CD4-positive, CD25-positive, alpha-beta regulatory T cell (primary cell): ENCODE data around the gene PRMT3. TPM values are rescaled to one million over a fixed set of nuclear protein-coding genes. Genes with fewer than 3 reads are reported as not detected.

ENCODE experiments used
- ATAC-seq, 2 donors: fragments of 150-1000 bp; cut with Tn5 transposase; one replicate each; pipeline ENCODE4 v1.10.0; 2021; ENCODE audit warnings: low read depth in 2 of 2, moderate number of reproducible peaks in 2 of 2, moderate library complexity in 1 of 2
- DNase-seq, 3 donors: peaks; one replicate each; pipeline versions ENCODE4 v3.0.0 to v3.0.0-alpha.2; 2012 to 2022; ENCODE audit warnings: mixed read lengths in 1 of 3
- H3K27ac ChIP-seq: one replicate; pipeline ENCODE4 v1.7.0; 2013; ENCODE audit warnings: mild to moderate bottlenecking, low read length; ENCODE audit not compliant: insufficient read depth, poor library complexity, severe bottlenecking
- H3K27me3 ChIP-seq: one replicate; pipeline ENCODE4 v1.7.0; 2013; ENCODE audit warnings: low read length; ENCODE audit not compliant: control insufficient read depth, insufficient read depth
- H3K36me3 ChIP-seq: one replicate; pipeline ENCODE4 v1.7.0; 2013; ENCODE audit warnings: mild to moderate bottlenecking, low read length, moderate library complexity; ENCODE audit not compliant: control insufficient read depth, insufficient read depth
- H3K4me1 ChIP-seq: 2 replicates; pipeline ENCODE4 v1.7.0; 2013; ENCODE audit warnings: mild to moderate bottlenecking, low read length; ENCODE audit not compliant: insufficient read depth, control insufficient read depth, poor library complexity, severe bottlenecking
- H3K4me3 ChIP-seq: one replicate; pipeline ENCODE4 v1.7.0; 2013; ENCODE audit warnings: low read depth, mild to moderate bottlenecking, low read length, moderate library complexity
- H3K9me3 ChIP-seq, 2 experiments: 1 replicate in 1 of 2; 2 replicates in 1 of 2; pipeline ENCODE4 v1.7.0; 2013; ENCODE audit warnings: low read length in 2 of 2, mild to moderate bottlenecking in 1 of 2, moderate library complexity in 1 of 2; ENCODE audit not compliant: control insufficient read depth in 2 of 2
- H3K27ac Mint-ChIP-seq, 3 donors: one replicate each; pipeline ENCODE4 v1.8.0; 2020 to 2022; ENCODE audit warnings: mild to moderate bottlenecking in 3 of 3, mixed read lengths in 3 of 3, moderate library complexity in 2 of 3
- H3K27me3 Mint-ChIP-seq: one replicate; pipeline ENCODE4 v1.8.0; 2022; ENCODE audit warnings: mild to moderate bottlenecking, mixed read lengths
- H3K36me3 Mint-ChIP-seq: one replicate; pipeline ENCODE4 v1.8.0; 2020; ENCODE audit warnings: mixed read lengths
- H3K4me1 Mint-ChIP-seq, 4 donors: one replicate each; pipeline ENCODE4 v1.8.0; 2020 to 2022; ENCODE audit warnings: mixed read lengths in 4 of 4, mild to moderate bottlenecking in 1 of 4
- H3K4me3 Mint-ChIP-seq, 4 donors: one replicate each; pipeline ENCODE4 v1.8.0; 2020 to 2022; ENCODE audit warnings: mild to moderate bottlenecking in 4 of 4, mixed read lengths in 4 of 4, moderate library complexity in 3 of 4
- H3K9me3 Mint-ChIP-seq, 7 donors: one replicate each; pipeline ENCODE4 v1.8.0; 2020 to 2022; ENCODE audit warnings: mixed read lengths in 7 of 7, mild to moderate bottlenecking in 3 of 7, moderate library complexity in 2 of 7
- polyA plus RNA-seq, 4 donors: library from polyadenylated mRNA; unstranded; fragments of 300-500 nt; fragmentation: Illumina TruSeq; gene quantifications; one replicate each; pipeline ENCODE4 v1.2.3, GENCODE V29; 2021
- total RNA-seq: library from RNA; stranded (reverse); gene quantifications from one replicate; pipeline ENCODE4 v1.2.3, GENCODE V29; 2022

PRMT3 gene
- total and polyA plus RNA-seq, 5 donors from 2014 or later = 5.6 to 13.1 (median 7.3) TPM

GRCh38 chr11:20407344-20407743 is 19.8 kb downstream of the PRMT3 start:
- Histone ChIP-seq H3K4me3 (no peak overlapping the region), H3K9me3 (no peaks in the 10 kb centered on the region), H3K27me3 (no peaks in the 10 kb centered on the region), H3K36me3 (peaks cover 48% of the 10 kb centered on the region), H3K4me1 (no peaks in the 10 kb centered on the region), H3K27ac (no peak overlapping the region)
- no peaks in the 10 kb centered on the region for H3K27me3 Mint-ChIP-seq
- H3K4me1 Mint-ChIP-seq = peaks cover 0 to 9% (median 4%) of the 10 kb centered on the region in 4 donors
- H3K9me3 Mint-ChIP-seq = no peaks in the 10 kb centered on the region
- no peak overlapping the region for H3K4me3 Mint-ChIP-seq
- DNase-seq (no peak), ATAC-seq (no peak)
- H3K27ac Mint-ChIP-seq = no peak overlapping the region
- H3K36me3 Mint-ChIP-seq = peaks cover 44% of the 10 kb centered on the region

- no peaks in the 10 kb centered on the region for H3K27me3 Mint-ChIP-seq
- H3K36me3 Mint-ChIP-seq = peaks cover 54% of the 10 kb centered on the region
- no peak overlapping the region for H3K27ac Mint-ChIP-seq
- peaks cover 0 to 18% (median 9%) of the 10 kb centered on the region in 4 donors for H3K4me1 Mint-ChIP-seq
- no peak overlapping the region for H3K4me3 Mint-ChIP-seq
- no peak for DNase-seq
- no peak overlapping the region for H3K4me3 ChIP-seq
- H3K36me3 ChIP-seq = peaks cover 29% of the 10 kb centered on the region
- no peaks in the 10 kb centered on the region for H3K27me3 ChIP-seq
- no peak overlapping the region for H3K27ac ChIP-seq
- H3K9me3 Mint-ChIP-seq = no peaks in the 10 kb centered on the region
- no peaks in the 10 kb centered on the region for H3K9me3 ChIP-seq
- H3K4me1 ChIP-seq = no peaks in the 10 kb centered on the region
- ATAC-seq = no peak
Measured at GRCh38 chr11:20415432-20415831, 27.9 kb downstream of the PRMT3 start.

GRCh38 chr11:20417771-20418170 is 30.3 kb downstream of the PRMT3 start:
- H3K4me1 ChIP-seq = no peaks in the 10 kb centered on the region
- no peaks in the 10 kb centered on the region for H3K9me3 ChIP-seq
- H3K27me3 ChIP-seq = no peaks in the 10 kb centered on the region
- no peaks in the 10 kb centered on the region for H3K9me3 Mint-ChIP-seq
- peaks cover 0 to 17% (median under 1%) of the 10 kb centered on the region in 4 donors for H3K4me1 Mint-ChIP-seq
- peak overlapping the region in 1 of 3 donors; percentile 3 for H3K27ac Mint-ChIP-seq
- no peak for ATAC-seq
- H3K4me3 ChIP-seq = no peak overlapping the region
- no peak for DNase-seq
- H3K4me3 Mint-ChIP-seq = no peak overlapping the region
- no peaks in the 10 kb centered on the region for H3K27me3 Mint-ChIP-seq
- H3K36me3 ChIP-seq = peaks cover 32% of the 10 kb centered on the region
- no peak overlapping the region for H3K27ac ChIP-seq
- peaks cover 54% of the 10 kb centered on the region for H3K36me3 Mint-ChIP-seq

GRCh38 chr11:20421946-20422345 is 34.4 kb downstream of the PRMT3 start:
- DNase-seq = peak in 1 of 3 donors; percentile 8
- peaks cover 15% of the 10 kb centered on the region for H3K36me3 ChIP-seq
- H3K4me3 ChIP-seq = no peak overlapping the region
- no peaks in the 10 kb centered on the region for H3K27me3 ChIP-seq
- no peaks in the 10 kb centered on the region for H3K9me3 Mint-ChIP-seq
- H3K4me1 ChIP-seq = no peaks in the 10 kb centered on the region
- no peak for ATAC-seq
- H3K4me1 Mint-ChIP-seq = peaks cover 0 to 13% (median 3%) of the 10 kb centered on the region in 4 donors
- no peak overlapping the region for H3K27ac Mint-ChIP-seq
- peaks cover 53% of the 10 kb centered on the region for H3K36me3 Mint-ChIP-seq
- no peak overlapping the region for H3K4me3 Mint-ChIP-seq
- no peak overlapping the region for H3K27ac ChIP-seq
- H3K9me3 ChIP-seq = no peaks in the 10 kb centered on the region
- no peaks in the 10 kb centered on the region for H3K27me3 Mint-ChIP-seq

- Mint-ChIP-seq H3K4me1 (peaks cover 0 to 8% (median 7%) of the 10 kb centered on the region in 4 donors), H3K4me3 (no peak overlapping the region), H3K27ac (peak overlapping the region in 2 of 3 donors; percentile 64 to 87), H3K27me3 (no peaks in the 10 kb centered on the region), H3K36me3 (peaks cover 27% of the 10 kb centered on the region), H3K9me3 (no peaks in the 10 kb centered on the region)
- H3K9me3 ChIP-seq = no peaks in the 10 kb centered on the region
- DNase-seq (no peak), ATAC-seq (no peak)
- H3K4me1 ChIP-seq = no peaks in the 10 kb centered on the region
- no peak overlapping the region for H3K27ac ChIP-seq
- H3K36me3 ChIP-seq = peaks cover 16% of the 10 kb centered on the region
- no peaks in the 10 kb centered on the region for H3K27me3 ChIP-seq
- H3K4me3 ChIP-seq = no peak overlapping the region
Measured at GRCh38 chr11:20429216-20429615, 41.7 kb downstream of the PRMT3 start.

GRCh38 chr11:20438637-20439036 is 51.1 kb downstream of the PRMT3 start:
- Mint-ChIP-seq H3K4me1 (peaks cover 12 to 25% (median 16%) of the 10 kb centered on the region in 4 donors), H3K27me3 (no peaks in the 10 kb centered on the region), H3K9me3 (peaks cover 0 to 2% (median 0%) of the 10 kb centered on the region in 7 donors), H3K27ac (no peak overlapping the region), H3K36me3 (peaks cover 33% of the 10 kb centered on the region), H3K4me3 (no peak overlapping the region)
- H3K27ac ChIP-seq = no peak overlapping the region
- H3K4me3 ChIP-seq = no peak overlapping the region
- H3K27me3 ChIP-seq = no peaks in the 10 kb centered on the region
- H3K36me3 ChIP-seq = peaks cover 8% of the 10 kb centered on the region
- DNase-seq = no peak
- no peak for ATAC-seq
- no peaks in the 10 kb centered on the region for H3K9me3 ChIP-seq
- no peaks in the 10 kb centered on the region for H3K4me1 ChIP-seq

GRCh38 chr11:20443596-20443995 is 56.1 kb downstream of the PRMT3 start:
- no peak overlapping the region for H3K4me3 ChIP-seq
- no peak overlapping the region for H3K27ac ChIP-seq
- H3K27ac Mint-ChIP-seq = no peak overlapping the region
- no peak for ATAC-seq
- H3K27me3 Mint-ChIP-seq = no peaks in the 10 kb centered on the region
- no peaks in the 10 kb centered on the region for H3K4me1 ChIP-seq
- H3K27me3 ChIP-seq = no peaks in the 10 kb centered on the region
- H3K9me3 Mint-ChIP-seq = peaks cover 0 to 2% (median 0%) of the 10 kb centered on the region in 7 donors
- H3K9me3 ChIP-seq = no peaks in the 10 kb centered on the region
- H3K4me3 Mint-ChIP-seq = no peak overlapping the region
- H3K36me3 Mint-ChIP-seq = peaks cover 12% of the 10 kb centered on the region
- DNase-seq = peak in 2 of 3 donors; percentile 2 to 45
- peaks cover 2 to 18% (median 7%) of the 10 kb centered on the region in 4 donors for H3K4me1 Mint-ChIP-seq
- peaks cover 2% of the 10 kb centered on the region for H3K36me3 ChIP-seq

- ATAC-seq = no peak
- Mint-ChIP-seq H3K27me3 (no peaks in the 10 kb centered on the region), H3K4me3 (no peak overlapping the region), H3K36me3 (peaks cover 9% of the 10 kb centered on the region), H3K4me1 (peaks cover 0 to 18% (median 7%) of the 10 kb centered on the region in 4 donors), H3K27ac (no peak overlapping the region), H3K9me3 (peaks cover 0 to 2% (median 0%) of the 10 kb centered on the region in 7 donors)
- Histone ChIP-seq H3K36me3 (peaks cover 3% of the 10 kb centered on the region), H3K27ac (no peak overlapping the region), H3K9me3 (no peaks in the 10 kb centered on the region), H3K4me3 (no peak overlapping the region), H3K27me3 (no peaks in the 10 kb centered on the region), H3K4me1 (no peaks in the 10 kb centered on the region)
- no peak for DNase-seq
Measured at GRCh38 chr11:20444535-20444934, 57.0 kb downstream of the PRMT3 start.
